SH-SY5Y (cell line): ENCODE data around the gene OR4N2.

Experiments
- GATA2 ChIP-seq: IDR thresholded peaks from 2 replicates; pipeline ENCODE4 v1.6.1; 2011; ENCODE audit warnings: mild to moderate bottlenecking, low read depth, low read length
- GATA3 ChIP-seq: IDR thresholded peaks from 2 replicates; pipeline ENCODE4 v1.6.1; 2011; ENCODE audit warnings: low read depth, mild to moderate bottlenecking, low read length, moderate library complexity

GRCh38 chr14:19823178-19823577, 19.6 kb downstream of the OR4N2 start:
- TF ChIP-seq GATA2, result no peak
- TF ChIP-seq GATA3, result no peak
